Sigmoid colon (tissue), 4 donors: ENCODE results near the gene HOXD3.

Experiments
- EP300 ChIP-seq, 4 donors: sonication (generic); formaldehyde crosslinking; IDR thresholded peaks; one replicate each; pipeline ENCODE4 v1.6.1; 2017; ENCODE audit warnings: antibody characterized with exemption in 4 of 4
- POLR2A ChIP-seq, 2 donors: fragments of 450-650 bp; IDR thresholded peaks; one replicate each; pipeline ENCODE4 v1.6.1; 2016; ENCODE audit warnings: antibody characterized with exemption in 2 of 2, mild to moderate bottlenecking in 2 of 2, moderate library complexity in 2 of 2
- POLR2AphosphoS5 ChIP-seq, 4 donors: sonication (generic); formaldehyde crosslinking; IDR thresholded peaks; one replicate each; pipeline ENCODE4 v1.6.1; 2017; ENCODE audit warnings: antibody characterized with exemption in 4 of 4
- TF ChIP-seq, protein P1 (sequence below), 4 experiments: fragments of 450-650 bp in 3 of 4; fragments of 200-600 bp in 1 of 4; IDR thresholded peaks; one replicate each; pipeline ENCODE4 v1.5.1; 2016 to 2019; ENCODE audit warnings: antibody characterized with exemption in 4 of 4, mild to moderate bottlenecking in 3 of 4, moderate library complexity in 2 of 4

DNA sequence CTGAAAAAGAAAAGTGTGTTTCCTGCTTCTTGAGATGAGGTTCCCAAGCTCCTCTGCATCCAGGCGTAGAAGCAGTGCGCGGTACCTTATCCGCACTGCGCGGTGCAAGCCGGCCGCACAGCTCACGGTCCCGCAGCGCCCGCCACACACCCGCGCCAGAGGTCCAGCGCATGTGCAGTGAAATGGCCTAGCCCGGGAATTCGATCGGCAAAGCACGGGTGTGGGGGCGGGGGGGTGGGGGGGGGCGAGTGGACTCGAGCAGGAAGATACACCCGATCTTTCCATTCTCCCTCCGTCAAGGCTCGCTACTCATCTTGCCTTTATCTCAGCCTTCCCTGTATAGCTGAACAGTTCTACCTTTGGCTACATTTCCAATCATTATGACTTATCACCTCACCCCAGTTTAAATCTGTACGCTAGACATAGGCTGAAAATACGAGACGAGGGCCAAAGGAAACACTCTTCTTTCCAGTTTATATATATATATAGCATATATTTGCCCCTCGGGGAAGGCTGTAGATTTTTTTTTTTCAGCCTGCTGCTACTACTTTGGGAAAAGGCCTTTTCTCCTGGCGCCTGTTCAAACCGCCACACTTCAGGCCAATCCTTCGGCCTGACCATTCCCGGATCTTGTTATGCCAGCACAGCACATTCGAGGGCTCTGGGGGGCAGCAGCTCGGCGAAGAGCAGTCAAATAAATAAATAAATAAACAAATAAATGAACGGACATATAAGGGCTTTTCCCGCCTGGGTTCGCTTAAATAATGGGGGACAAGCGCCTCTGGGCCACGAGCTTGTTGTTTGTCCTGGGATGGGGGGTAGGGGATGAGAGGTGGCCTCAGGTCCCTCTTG is 17.2 kb upstream of the HOXD3 start:
- TF ChIP-seq POLR2AphosphoS5 (IDR thresholded peaks at IDR 0.05) (no peak), POLR2A (IDR thresholded peaks at IDR 0.05) (no peak), EP300 (IDR thresholded peaks at IDR 0.05) (no peak)
- TF ChIP-seq, protein P1, sequence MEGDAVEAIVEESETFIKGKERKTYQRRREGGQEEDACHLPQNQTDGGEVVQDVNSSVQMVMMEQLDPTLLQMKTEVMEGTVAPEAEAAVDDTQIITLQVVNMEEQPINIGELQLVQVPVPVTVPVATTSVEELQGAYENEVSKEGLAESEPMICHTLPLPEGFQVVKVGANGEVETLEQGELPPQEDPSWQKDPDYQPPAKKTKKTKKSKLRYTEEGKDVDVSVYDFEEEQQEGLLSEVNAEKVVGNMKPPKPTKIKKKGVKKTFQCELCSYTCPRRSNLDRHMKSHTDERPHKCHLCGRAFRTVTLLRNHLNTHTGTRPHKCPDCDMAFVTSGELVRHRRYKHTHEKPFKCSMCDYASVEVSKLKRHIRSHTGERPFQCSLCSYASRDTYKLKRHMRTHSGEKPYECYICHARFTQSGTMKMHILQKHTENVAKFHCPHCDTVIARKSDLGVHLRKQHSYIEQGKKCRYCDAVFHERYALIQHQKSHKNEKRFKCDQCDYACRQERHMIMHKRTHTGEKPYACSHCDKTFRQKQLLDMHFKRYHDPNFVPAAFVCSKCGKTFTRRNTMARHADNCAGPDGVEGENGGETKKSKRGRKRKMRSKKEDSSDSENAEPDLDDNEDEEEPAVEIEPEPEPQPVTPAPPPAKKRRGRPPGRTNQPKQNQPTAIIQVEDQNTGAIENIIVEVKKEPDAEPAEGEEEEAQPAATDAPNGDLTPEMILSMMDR (IDR thresholded peaks at IDR 0.05), result no peak
